CD4-positive, alpha-beta T cell (primary cell): ENCODE data around the gene HOXA13. TPM values are rescaled to one million over a fixed set of nuclear protein-coding genes. Genes with fewer than 3 reads are reported as not detected.

Experiments used
- ATAC-seq: fragments of 200-7000 bp; cut with Tn5 transposase; one replicate; pipeline ENCODE4 v1.10.0; 2022; ENCODE audit warnings: mild to moderate bottlenecking; ENCODE audit not compliant: poor library complexity
- CTCF ChIA-PET: fragments of 350-600 bp; sonication (Branson Sonifier 250); formaldehyde crosslinking; loops from one replicate; lab custom pipeline; 2021; ENCODE audit warnings: antibody characterized with exemption, inconsistent platforms; lab: Charles Lee
- POLR2A ChIA-PET: fragments of 350-600 bp; sonication (Branson Sonifier 250); formaldehyde crosslinking; loops from one replicate; lab custom pipeline; 2021; ENCODE audit warnings: antibody characterized with exemption, inconsistent platforms; lab: Charles Lee
- DNase-seq, 14 experiments: peaks; one replicate each; pipeline ENCODE4 v3.0.0-alpha.2; 2013 to 2020; ENCODE audit warnings: mixed read lengths in 2 of 14
- H3K27ac ChIP-seq, 2 donors: one replicate each; pipeline versions ENCODE4 v1.5.1 to v1.7.0; 2013; ENCODE audit warnings: low read length in 2 of 2, low read depth in 1 of 2, mild to moderate bottlenecking in 1 of 2
- H3K27me3 ChIP-seq, 2 experiments: 1 replicate in 1 of 2; 2 replicates in 1 of 2; pipeline versions ENCODE4 v1.6.1 to v1.7.0; 2013; ENCODE audit warnings: low read length in 2 of 2, control low read depth in 1 of 2, mild to moderate bottlenecking in 1 of 2, moderate library complexity in 1 of 2; ENCODE audit not compliant: insufficient read depth in 2 of 2, control insufficient read depth in 1 of 2
- H3K36me3 ChIP-seq: one replicate; pipeline ENCODE4 v1.6.1; 2013; ENCODE audit warnings: low read length, control low read depth; ENCODE audit not compliant: insufficient read depth
- H3K4me1 ChIP-seq: one replicate; pipeline ENCODE4 v1.6.1; 2013; ENCODE audit warnings: low read length, control low read depth; ENCODE audit not compliant: insufficient read depth
- H3K4me3 ChIP-seq: one replicate; pipeline ENCODE4 v1.5.1; 2013; ENCODE audit warnings: mild to moderate bottlenecking, low read length, moderate library complexity
- H3K9me3 ChIP-seq, 2 experiments: 1 replicate in 1 of 2; 2 replicates in 1 of 2; pipeline versions ENCODE4 v1.6.1 to v1.7.0; 2013; ENCODE audit warnings: low read length in 2 of 2, mild to moderate bottlenecking in 2 of 2, control low read depth in 1 of 2, moderate library complexity in 1 of 2; ENCODE audit not compliant: control insufficient read depth in 1 of 2, insufficient read depth in 1 of 2
- H3K27ac Mint-ChIP-seq: one replicate; pipeline ENCODE4 v1.8.0; 2020; ENCODE audit warnings: mixed read lengths
- H3K27me3 Mint-ChIP-seq: one replicate; pipeline ENCODE4 v1.8.0; 2021; ENCODE audit warnings: mixed read lengths
- H3K36me3 Mint-ChIP-seq: one replicate; pipeline ENCODE4 v1.8.0; 2021; ENCODE audit warnings: low read depth, mixed read lengths
- H3K4me1 Mint-ChIP-seq: one replicate; pipeline ENCODE4 v1.8.0; 2021; ENCODE audit warnings: low read depth, mixed read lengths
- H3K4me3 Mint-ChIP-seq: one replicate; pipeline ENCODE4 v1.8.0; 2020; ENCODE audit warnings: mild to moderate bottlenecking, mixed read lengths
- H3K9me3 Mint-ChIP-seq: one replicate; pipeline ENCODE4 v1.8.0; 2020; ENCODE audit warnings: mixed read lengths
- CTCF ChIP-seq: fragments of 200-600 bp; IDR thresholded peaks from one replicate; pipeline ENCODE4 v1.8.0; 2022; ENCODE audit warnings: antibody characterized with exemption, mild to moderate bottlenecking
- intact Hi-C, 2 experiments: fragments of 100-400 bp; cut with DNase I in 1 of 2; cut with micrococcal nuclease in 1 of 2; formaldehyde crosslinking; loops; one replicate each; pipeline versions ENCODE4 v1.15.1 to v1.9.0; 2023 to 2025; cut with DNase I, micrococcal nuclease
- total RNA-seq, 174 experiments: library from RNA in 2 of 174; stranded (reverse) in 2 of 174; gene quantifications; one replicate each; pipeline ENCODE4 v1.2.3 and lab custom pipeline; 2021 to 2026

Gene HOXA13
- total RNA-seq, 2 experiments from 2014 or later: not detected

GRCh38 chr7:27150568-27151340, 49.1 kb downstream of the HOXA13 start:
- Mint-ChIP-seq H3K27me3 (peaks cover 98% of the 10 kb centered on the region), H3K9me3 (no peaks in the 10 kb centered on the region), H3K27ac (no peak overlapping the region), H3K4me3 (peak overlapping the region; percentile 79), H3K4me1 (peaks cover 50% of the 10 kb centered on the region), H3K36me3 (no peaks in the 10 kb centered on the region)
- peak; percentile 85 for TF ChIP-seq CTCF
- H3K9me3 ChIP-seq: peaks cover 0 to 64% of the 10 kb centered on the region in 2 experiments
- H3K27ac ChIP-seq: no peak overlapping the region
- POLR2A ChIA-PET: interaction anchor here (0.6 to 1.5 kb wide), 2 partner anchors 11 to 42 kb away, joined by 4 to 5 read pairs; no protein-coding TSS in a partner anchor
- DNase-seq (peak in 13 of 14 experiments; percentile 31 to 86 (median 59)), ATAC-seq (peak; percentile 85)
- intact Hi-C loops: loop anchor here (2.0 to 5.0 kb wide), 3 partner anchors 18 to 47 kb away; partner anchors contain the start of gene HOXA11 (in 1 of the 2)
- no peaks in the 10 kb centered on the region for H3K36me3 ChIP-seq
- H3K4me3 ChIP-seq: peak overlapping the region; percentile 46
- H3K27me3 ChIP-seq: peaks cover 91 to 98% of the 10 kb centered on the region in 2 experiments
- H3K4me1 ChIP-seq: peaks cover 61% of the 10 kb centered on the region
- CTCF ChIA-PET: interaction anchor here (0.6 to 4.0 kb wide), 25 partner anchors 8 to 1291 kb away, joined by 3 to 51 read pairs (median 3); partner anchors contain the start of gene HOXA9

DNA sequence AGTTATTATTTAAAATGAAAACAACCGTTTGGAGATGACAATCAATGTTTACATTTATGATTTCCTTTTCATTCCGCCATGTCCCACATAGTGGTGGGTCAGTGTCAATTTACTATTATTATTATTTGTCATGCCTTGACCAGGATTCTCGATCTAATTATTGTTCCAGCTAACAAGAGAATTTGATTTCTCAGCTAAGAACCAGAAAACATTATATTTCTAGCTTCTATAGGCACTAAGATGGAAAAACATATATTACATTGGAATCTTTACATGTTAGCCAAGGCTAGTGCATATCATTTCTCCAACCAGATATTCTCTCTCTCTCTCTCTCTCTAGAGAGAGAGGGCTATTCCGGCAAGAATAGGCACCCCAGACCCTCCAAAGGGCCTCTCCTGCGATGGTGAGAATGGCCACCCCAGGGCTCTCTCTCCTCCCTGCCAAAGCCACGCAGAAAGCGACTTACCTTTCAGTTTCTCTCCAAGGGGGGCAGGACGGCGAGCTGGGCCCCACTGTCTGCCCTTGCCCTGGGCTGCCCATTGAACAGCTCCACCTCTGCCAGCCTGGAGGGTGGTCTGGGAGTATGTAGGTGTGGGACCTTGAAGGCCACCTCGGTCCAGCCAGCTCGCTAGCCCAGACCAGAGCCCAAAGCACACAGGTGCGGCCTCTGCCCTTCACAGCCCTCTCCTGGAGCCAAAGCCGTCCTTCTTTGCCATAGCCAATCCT, 49.9 kb downstream of the HOXA13 start:
- H3K9me3 ChIP-seq: peaks cover 0 to 64% of the 10 kb centered on the region in 2 experiments
- Mint-ChIP-seq H3K27me3 (peaks cover 93% of the 10 kb centered on the region), H3K36me3 (no peaks in the 10 kb centered on the region), H3K4me3 (no peak overlapping the region), H3K9me3 (no peaks in the 10 kb centered on the region), H3K4me1 (peaks cover 43% of the 10 kb centered on the region), H3K27ac (no peak overlapping the region)
- H3K4me3 ChIP-seq: no peak overlapping the region
- intact Hi-C loops: loop anchor here (2.0 to 5.0 kb wide), 3 partner anchors 19 to 47 kb away; partner anchors contain the start of gene HOXA11 (in 1 of the 2)
- no peak overlapping the region for H3K27ac ChIP-seq
- no peak for ATAC-seq
- POLR2A ChIA-PET: interaction anchor here (0.6 to 1.5 kb wide), 2 partner anchors 11 to 43 kb away, joined by 4 to 5 read pairs; no protein-coding TSS in a partner anchor
- H3K36me3 ChIP-seq: no peaks in the 10 kb centered on the region
- CTCF ChIA-PET: interaction anchor here (0.6 to 4.0 kb wide), 25 partner anchors 9 to 1290 kb away, joined by 3 to 51 read pairs (median 3); partner anchors contain the start of gene HOXA9
- no peak for DNase-seq
- peaks cover 53% of the 10 kb centered on the region for H3K4me1 ChIP-seq
- TF ChIP-seq CTCF: no peak
- peaks cover 86 to 95% of the 10 kb centered on the region in 2 experiments for H3K27me3 ChIP-seq
